WTC11 (cell line): Measurements from ENCODE around the gene SPIRE1.

Experiments used
- CBFB ChIP-seq: sonication (generic); formaldehyde crosslinking; IDR thresholded peaks from 2 replicates; pipeline ENCODE4 v1.8.1; 2022; ENCODE audit warnings: mild to moderate bottlenecking, low read depth, missing genetic modification reagents
- CTCF ChIP-seq: fragments of 200-600 bp; IDR thresholded peaks from 2 replicates; pipeline ENCODE4 v1.8.0; 2022; ENCODE audit warnings: antibody characterized with exemption
- FOXJ3 ChIP-seq: sonication (generic); formaldehyde crosslinking; IDR thresholded peaks from 2 replicates; pipeline ENCODE4 v1.9.0; 2021; ENCODE audit warnings: missing genetic modification reagents, mild to moderate bottlenecking, borderline replicate concordance
- MAX ChIP-seq: sonication (generic); formaldehyde crosslinking; IDR thresholded peaks from 2 replicates; pipeline ENCODE4 v1.8.0; 2022; ENCODE audit warnings: mild to moderate bottlenecking, missing genetic modification reagents
- NFE2L1 ChIP-seq: sonication (generic); formaldehyde crosslinking; IDR thresholded peaks from 2 replicates; pipeline ENCODE4 v1.8.1; 2023; ENCODE audit warnings: missing genetic modification reagents
- USF1 ChIP-seq: sonication (generic); formaldehyde crosslinking; IDR thresholded peaks from 2 replicates; pipeline ENCODE4 v1.8.0; 2022; ENCODE audit warnings: mild to moderate bottlenecking, missing genetic modification reagents

- TF ChIP-seq MAX (CRISPR knock-in tag), result no peak
- no peak for TF ChIP-seq CBFB (CRISPR knock-in tag)
- TF ChIP-seq CTCF, result no peak
- TF ChIP-seq FOXJ3 (CRISPR knock-in tag), result no peak
- no peak for TF ChIP-seq NFE2L1 (CRISPR knock-in tag)
- TF ChIP-seq USF1, result no peak
These were observed 259.3 kb downstream of the SPIRE1 start for GRCh38 chr18:12398625-12399024.
